Ammon's horn (tissue), 1 donor: ENCODE data around the gene TANGO2.
"Not testable (repeated sequence)": the region's sequence is repeated elsewhere in the genome, so short reads cannot be mapped to it uniquely, and the experiment has no call there.

Experiments used
- DNase-seq: peaks from one replicate; pipeline ENCODE4 v3.0.0-alpha.2; 2016; ENCODE audit warnings: low spot score

The TANGO2 gene

GRCh38 chr22:20065896-20066616 lies 45.1 kb downstream of the TANGO2 start:
- no peak for DNase-seq

GRCh38 chr22:20066617-20067383 lies 45.9 kb downstream of the TANGO2 start:
- no peak for DNase-seq

- not testable (repeated sequence) for DNase-seq
Measured at GRCh38 chr22:20067384-20067682, 46.4 kb downstream of the TANGO2 start.

- DNase-seq: no peak
Measured at GRCh38 chr22:20068640-20069039, 47.7 kb downstream of the TANGO2 start.

- DNase-seq: no peak
Measured at GRCh38 chr22:20069331-20070042, 48.6 kb downstream of the TANGO2 start.

- DNase-seq: no peak
Measured at GRCh38 chr22:20071524-20071972, 50.6 kb downstream of the TANGO2 start.

- DNase-seq: no peak
Measured at GRCh38 chr22:20076627-20077172, 55.8 kb downstream of the TANGO2 start.

- peak; percentile 95 for DNase-seq
Measured at GRCh38 chr22:20079745-20080444, 59.0 kb downstream of the TANGO2 start, which contains the start of gene DGCR8. Gene DGCR8, plus strand, starts transcription at chr22:20080241. Its CDS starts 5,723 bp downstream, at chr22:20085964.

- peak; percentile 38 for DNase-seq
Measured at GRCh38 chr22:20080445-20080775, 59.5 kb downstream of the TANGO2 start.

GRCh38 chr22:20080776-20081654 lies 60.1 kb downstream of the TANGO2 start:
- DNase-seq: no peak

GRCh38 chr22:20083157-20083890 lies 62.4 kb downstream of the TANGO2 start:
- no peak for DNase-seq

- no peak for DNase-seq
Measured at GRCh38 chr22:20083891-20084546, 63.1 kb downstream of the TANGO2 start.

- no peak for DNase-seq
Measured at GRCh38 chr22:20084547-20085413, 63.9 kb downstream of the TANGO2 start.

GRCh38 chr22:20085651-20086050 lies 64.7 kb downstream of the TANGO2 start:
- no peak for DNase-seq

GRCh38 chr22:20086101-20086599 lies 65.2 kb downstream of the TANGO2 start:
- DNase-seq: no peak

GRCh38 chr22:20086763-20087162 lies 65.9 kb downstream of the TANGO2 start:
- no peak for DNase-seq

GRCh38 chr22:20087319-20088262 lies 66.7 kb downstream of the TANGO2 start:
- DNase-seq: no peak
